Stimulated activated CD8-positive, alpha-beta memory T cell treated with anti-CD3 and anti-CD28 coated beads, Interleukin-7, amount 100 ng/mL, for 48 hours (primary cell): ENCODE results near the gene FARP2.
"Not testable (repeated sequence)": the region's sequence is repeated elsewhere in the genome, so short reads cannot be mapped to it uniquely, and the experiment has no call there.

Experiments
- DNase-seq, 2 donors: peaks; one replicate each; pipeline ENCODE4 v3.0.0-alpha.2; 2020; ENCODE audit warnings: low read depth in 1 of 2; ENCODE audit errors: extremely low read depth in 1 of 2

The FARP2 gene

DNA sequence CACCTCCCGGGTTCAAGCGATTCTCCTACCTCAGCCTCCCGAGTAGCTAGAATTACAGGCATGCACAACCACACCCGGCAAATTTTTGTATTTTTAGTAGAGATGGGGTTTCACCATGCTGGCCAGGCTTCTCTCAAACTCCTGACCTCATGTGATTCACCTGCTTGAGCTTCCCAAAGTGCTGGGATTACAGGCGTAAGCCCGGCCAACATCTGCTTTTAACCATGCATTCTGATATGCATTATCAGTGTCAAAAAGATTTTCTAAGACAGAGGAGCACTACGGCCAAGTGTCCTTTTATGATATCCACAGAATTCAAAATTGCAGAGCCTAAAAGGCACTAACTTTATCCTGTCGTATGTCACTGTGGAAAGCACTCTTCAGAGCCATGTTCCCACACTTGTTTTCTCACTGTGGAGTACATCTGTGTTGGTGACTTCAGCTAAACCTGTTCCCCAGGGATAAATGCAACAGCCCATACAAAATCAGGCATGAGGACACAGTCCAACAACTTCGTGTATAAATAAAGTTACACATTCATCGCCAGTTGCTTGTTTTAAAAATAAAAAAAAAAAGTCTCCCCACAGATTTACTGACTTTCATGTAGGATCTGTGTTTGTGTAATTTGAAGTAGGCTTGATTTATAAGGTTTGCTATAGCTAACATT, 95.9 kb downstream of the FARP2 start:
- no peak for DNase-seq

DNA sequence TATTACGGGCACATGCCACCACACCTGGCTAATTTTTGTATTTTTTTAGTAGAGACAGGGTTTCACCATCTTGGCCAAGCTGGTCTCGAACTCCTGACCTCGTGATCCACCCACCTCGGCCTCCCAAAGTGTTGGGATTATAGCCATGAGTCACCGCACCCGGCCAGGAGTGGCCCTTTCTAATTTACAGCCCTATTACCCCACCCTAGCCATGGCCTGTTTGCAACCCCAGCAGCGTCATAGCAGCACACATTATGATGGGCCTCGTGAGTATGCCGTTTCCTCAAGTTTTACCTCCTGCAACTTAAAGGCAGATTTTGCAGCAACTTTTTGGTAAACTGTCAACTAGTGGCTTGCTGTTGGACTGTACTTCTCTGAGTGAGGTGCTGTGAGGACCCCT, 97.8 kb downstream of the FARP2 start:
- DNase-seq: not testable (repeated sequence)

DNA sequence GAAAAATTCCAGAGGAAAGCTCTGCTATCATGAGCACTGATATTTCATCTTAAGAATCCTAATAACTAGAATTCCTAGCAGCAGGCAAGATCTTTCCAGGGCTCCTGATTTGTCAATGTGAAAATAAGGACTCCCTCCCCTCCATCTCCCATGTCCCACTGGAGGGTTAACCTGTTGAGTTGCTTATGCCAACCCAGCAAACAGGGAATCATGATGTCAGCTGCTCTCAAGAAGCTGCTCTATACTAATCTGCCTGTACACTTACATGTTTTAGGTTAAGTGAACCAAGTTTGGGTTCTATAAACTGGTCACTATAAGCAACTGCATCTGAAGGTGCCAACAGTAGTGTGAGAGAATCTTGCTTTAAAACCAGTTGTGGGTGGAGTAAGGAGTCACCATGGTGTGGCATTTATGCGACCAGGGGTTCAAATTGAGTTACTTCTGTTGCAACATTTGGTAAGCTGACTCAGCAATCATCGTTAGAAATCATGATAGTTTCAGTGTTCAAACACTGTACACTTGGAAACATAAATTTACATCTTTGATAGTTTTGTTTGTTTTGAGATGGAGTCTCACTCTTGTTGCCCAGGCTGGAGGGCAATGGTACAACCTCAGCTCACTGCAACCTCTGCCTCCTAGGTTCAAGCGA, 98.9 kb downstream of the FARP2 start:
- no peak for DNase-seq

DNA sequence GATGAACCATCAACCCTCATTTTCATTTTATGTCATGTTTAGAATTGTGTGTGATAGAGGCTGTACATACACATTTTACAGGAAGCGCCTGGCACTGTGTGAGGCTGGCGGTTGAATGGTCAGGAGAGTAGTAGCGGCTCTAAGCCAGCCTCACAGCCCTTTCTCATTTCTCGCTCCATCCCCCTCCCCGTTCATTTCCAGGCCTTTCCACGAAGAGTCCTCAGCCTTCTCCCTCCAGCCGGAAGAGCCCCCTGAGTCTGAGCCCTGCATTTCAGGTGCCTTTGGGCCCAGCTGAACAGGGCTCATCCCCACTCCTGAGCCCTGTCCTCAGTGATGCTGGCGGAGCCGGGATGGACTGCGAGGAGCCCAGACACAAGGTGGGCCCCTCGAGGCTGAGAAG, 100.5 kb downstream of the FARP2 start:
- DNase-seq: no peak

DNA sequence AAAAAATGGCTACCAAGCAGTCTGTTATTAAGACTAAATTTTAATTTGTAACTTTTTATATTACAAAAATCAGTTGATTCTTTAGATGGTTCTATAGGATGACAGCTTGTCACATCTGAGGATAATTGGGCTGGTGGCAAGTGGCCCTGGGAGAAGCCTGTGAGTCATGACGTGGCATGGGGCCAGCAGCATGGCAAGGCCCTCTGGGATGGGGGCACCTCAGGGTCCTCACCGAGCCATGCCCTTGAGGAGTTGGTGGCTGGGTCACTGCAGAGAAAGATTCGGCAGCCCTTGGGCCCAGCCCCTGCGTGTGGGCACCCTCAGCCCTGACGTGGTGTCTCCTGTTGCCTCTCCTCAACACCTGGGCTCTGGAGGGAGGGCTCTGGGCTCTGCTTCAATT, 102.6 kb downstream of the FARP2 start:
- no peak for DNase-seq

DNA sequence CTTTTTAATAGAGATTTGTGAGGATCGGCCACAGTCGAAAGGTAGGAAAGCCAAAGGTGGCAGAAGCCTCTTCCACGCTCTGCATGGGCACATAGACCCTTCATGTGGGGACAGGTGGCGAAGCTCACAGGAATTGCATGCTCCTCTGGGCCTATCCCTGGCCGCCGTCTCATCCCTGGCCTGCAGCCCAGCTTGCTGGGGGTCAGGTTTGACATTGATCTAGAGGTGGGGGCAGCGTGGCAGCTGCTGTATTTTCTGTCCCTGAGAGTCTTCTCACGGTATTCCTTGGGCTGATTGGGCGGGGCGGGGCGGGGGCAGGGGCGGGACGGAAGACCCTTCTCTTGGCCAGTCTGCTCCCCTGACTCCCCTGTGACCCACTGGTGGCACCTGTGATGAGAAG, 103.4 kb downstream of the FARP2 start:
- no peak for DNase-seq

DNA sequence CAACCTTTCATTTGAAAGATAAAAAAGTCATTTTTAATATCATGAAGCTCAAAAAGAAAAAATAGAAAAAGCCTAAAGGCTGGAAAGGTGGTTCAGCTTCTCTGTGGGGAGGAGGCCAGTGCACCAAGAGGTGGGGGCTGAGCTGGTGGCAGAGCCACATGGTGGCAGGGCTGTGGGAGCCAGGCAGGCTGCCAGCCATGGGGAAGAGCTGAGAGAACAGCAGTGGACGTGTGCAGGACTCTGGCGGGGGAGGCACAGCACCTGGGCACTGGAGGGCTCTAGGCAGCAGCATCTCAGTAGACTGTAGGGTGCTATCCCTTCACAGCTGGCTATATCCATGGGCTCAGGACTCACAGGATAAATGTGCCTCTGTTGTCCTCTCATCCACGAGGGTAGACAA, 104.5 kb downstream of the FARP2 start:
- DNase-seq: no peak

DNA sequence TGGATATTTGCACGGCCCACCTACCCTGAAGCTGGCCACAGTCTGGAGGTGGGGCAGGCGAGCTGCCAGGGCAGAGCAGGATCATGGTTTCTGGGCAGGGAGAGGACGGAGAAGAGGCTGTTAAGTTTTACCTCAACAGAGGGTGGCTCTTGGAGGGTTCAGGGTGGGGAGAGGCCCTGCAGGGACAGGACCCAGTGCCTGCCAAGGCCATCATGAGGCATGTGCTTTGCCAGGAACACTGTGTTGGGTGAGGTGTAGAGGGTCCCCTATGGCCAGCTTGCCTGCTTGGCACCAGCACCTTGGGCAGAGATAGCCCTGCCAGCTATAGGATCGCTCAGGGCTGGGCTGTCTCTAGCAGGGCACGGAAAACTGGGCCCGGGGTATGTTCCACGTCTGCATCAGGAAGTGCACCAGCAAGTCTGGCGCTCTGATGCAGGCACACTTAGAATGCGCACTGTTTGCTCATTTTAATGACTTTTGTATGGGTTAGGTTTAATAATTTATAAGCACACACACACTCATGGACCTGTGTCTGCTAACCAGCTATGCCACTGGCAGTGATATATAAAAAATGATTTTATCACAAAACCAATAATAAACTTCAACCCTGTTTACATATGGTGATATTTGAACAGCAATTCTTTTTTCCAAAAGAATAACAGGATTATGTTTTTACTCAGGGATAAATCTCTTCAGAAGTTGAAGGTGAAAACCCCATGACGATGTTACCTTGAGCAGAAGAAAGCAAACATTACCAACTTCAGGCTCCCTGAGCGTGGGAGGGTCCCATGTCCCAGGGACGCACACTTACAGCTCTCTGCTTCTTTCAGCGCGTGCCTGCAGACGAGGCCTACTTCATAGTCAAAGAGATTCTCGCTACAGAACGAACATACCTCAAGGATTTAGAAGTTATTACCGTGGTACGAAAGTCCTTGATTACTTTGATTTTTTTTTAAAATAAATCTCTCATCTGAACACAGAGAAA, 105.9 kb downstream of the FARP2 start:
- no peak for DNase-seq

DNA sequence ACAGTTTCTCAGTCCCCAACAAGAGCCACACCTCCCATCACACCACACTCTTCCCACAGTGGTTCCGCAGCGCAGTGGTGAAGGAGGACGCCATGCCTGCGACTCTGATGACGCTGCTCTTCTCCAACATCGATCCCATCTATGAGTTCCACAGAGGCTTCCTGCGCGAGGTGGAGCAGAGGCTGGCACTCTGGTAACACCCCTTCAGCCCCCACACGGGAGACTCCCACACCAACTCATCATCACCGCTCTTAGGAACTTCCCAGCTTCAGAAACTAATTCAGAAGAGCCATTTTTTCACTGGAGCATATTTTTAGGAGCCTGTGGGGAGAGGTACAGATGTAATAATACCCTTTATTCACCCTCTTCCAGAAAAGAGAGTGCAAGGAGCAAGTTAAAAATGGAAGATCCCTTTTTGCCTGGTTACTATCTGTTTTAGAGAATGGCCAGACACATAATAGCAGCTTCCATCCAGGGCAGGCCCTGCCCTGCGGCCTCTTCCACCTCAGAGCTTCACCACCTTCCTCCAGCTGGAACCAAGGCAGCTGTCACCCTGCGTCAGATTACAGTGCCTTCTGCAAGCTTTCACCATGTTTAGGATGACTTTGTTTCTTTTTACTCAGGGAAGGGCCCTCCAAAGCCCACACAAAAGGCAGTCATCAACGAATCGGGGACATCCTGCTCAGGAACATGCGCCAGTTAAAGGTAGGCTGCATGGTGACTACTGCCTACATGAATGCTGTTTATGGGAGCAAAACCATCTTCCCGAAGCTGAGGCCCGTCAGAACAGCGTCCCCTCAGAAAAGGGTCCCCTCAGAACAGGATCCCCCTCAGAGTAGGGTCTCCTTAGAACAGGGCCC, 107.4 kb downstream of the FARP2 start:
- no peak for DNase-seq

DNA sequence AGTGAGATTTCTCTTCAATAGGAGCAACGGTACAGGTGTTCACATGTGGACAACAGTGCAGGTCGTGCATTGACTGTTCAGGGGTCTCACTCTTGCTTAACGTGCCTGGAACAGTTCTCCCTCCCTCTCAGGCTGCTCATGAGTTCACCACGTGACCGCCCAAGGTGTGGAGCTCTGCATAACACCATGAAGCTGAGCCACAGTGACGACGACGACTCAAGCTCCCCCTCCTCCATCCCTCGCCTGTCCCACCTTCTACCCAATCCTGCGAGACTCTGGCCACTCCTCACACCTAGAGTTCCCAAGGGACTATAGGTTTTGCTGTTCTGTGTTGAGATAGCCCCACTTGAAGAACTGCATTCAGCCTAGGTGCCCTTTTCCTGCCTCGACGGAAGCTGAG, 109.5 kb downstream of the FARP2 start:
- DNase-seq: no peak

DNA sequence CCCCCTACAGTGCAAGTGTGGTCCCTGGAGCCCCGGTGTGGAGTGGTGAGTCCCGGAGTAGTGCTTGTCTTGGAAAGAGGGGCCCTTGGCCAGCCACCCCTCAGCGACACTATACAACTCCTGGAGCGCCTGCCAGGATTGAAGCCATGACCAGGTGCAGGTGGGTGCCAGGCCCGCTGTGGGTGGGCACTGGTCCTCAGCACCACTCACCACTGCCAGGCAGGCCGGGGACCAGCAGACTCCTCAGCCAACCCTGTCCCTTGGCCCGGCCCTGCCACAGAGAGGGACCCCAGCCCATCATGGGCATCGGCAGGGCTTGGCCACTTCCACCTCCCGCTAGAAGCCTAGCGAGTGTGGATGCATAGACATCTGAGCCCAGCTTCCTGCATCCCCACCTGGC, 110.1 kb downstream of the FARP2 start:
- no peak for DNase-seq

DNA sequence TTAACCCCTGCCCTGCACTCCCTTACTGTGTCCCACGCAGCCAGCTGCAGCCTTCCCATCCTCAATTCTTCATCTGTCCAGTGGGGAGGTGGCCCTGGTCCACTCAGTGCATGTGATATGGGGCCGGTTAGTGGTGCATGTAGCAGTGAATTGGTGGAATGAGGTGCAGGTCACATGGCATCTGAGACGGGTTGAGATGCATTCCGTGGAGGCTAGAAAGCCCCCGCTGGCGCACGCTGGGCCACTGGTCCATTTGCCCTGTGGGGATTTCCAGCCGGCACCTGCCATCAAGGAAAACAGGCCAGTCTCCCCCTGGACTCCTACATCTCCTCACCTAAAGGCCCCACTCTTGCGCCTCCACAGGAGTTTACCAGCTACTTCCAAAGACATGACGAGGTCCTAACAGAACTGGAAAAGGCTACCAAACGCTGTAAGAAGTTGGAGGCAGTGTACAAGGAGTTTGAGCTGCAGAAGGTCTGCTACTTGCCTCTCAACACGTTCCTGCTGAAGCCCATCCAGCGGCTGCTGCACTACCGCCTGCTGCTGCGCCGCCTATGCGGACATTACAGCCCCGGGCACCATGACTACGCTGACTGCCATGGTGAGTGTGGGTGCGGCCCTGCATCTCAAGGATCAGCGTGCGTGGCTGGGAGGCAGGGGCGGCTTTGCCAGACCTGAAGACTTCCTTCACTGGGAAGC, 111.8 kb downstream of the FARP2 start:
- no peak for DNase-seq

DNA sequence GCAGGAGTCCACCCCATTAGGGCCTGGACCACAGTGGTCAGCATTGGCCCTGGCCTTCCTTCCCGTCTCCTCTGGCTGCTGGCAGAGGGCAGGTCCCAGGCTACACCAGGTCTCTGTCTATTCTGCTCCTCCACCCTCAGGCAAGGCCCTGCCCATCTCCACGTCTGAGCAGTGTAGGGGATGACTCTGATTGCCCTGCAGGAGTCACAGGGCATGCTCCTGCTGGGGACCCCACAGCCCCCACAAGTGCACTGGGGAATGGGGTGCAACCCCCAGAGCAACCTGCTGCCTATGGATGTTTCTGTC, 112.3 kb downstream of the FARP2 start:
- no peak for DNase-seq

DNA sequence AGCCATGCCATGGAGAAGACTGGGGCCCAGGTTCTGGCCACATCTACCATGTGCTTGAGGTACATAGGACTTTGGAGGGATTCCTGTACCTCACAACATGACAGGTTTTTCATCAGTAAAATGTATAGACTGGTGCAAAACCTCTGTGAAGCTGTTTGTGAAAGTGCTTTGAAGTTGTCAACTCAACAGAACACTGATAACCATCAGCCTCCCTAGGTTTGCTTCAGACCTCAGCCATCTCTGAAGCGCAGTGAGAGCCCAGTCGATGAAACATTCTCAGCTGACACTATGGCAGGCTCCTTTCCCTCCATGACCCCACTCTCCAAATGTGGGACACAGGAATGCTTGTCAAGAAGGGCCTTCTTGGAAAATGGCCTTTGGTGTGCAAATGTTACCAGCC, 113.7 kb downstream of the FARP2 start:
- DNase-seq: no peak

DNA sequence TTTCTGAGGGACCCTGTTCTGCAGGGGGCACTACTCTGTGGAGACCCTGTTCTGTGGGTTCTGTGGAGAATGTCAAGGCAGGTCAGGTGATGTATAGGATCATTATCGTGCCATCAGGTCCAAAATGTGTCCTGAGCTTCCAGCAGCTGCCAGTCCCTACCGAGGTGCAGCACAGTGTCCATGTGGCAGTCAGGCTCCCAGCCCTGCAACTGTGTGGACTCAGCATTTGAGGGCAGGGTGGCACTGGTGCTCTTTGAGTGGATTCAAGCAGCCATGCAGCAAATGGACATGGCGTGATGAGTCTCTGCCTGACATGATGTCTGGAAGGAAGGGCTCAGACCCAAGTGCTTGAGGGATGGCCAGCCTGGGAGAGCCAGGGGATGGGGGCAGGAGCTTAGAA, 117.3 kb downstream of the FARP2 start:
- DNase-seq: no peak

DNA sequence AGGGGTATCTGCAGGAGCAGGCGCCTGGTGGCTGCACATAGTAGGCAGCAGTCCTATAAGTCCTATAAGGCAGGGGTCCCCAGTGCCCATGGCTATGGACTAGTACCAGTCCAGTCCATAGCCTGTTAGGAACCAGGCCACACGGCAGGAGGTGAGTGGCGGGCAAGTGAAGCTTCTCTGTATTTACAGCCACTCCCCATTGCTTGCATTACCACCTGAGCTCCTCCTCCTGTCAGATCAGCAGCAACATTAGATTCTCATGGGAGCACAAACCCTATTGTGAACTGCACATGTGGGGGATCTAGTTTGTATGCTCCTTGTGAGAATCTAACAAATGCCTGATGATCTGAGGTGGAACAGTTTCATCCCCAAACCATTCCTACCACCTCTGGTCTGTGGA, 119.2 kb downstream of the FARP2 start:
- DNase-seq: no peak

DNA sequence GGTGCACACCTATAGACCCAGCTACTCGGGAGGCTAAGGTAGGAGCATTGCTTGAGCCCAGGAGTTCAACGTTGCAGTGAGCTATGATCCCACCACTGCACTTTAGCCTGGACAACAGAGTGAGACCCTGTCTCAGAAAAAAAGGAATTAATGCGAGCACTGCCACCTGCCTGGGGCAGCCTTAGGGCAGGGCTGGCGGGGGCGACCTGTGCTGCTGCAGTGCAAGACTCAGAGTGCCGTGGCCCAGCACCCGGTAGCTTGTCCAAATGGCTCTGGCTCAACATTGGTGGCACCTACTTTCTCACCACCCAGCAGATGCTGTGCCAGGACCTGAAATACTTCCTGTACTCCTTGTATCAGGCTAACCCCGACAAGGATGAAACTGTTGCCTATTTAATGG, 122.1 kb downstream of the FARP2 start:
- DNase-seq: no peak

DNA sequence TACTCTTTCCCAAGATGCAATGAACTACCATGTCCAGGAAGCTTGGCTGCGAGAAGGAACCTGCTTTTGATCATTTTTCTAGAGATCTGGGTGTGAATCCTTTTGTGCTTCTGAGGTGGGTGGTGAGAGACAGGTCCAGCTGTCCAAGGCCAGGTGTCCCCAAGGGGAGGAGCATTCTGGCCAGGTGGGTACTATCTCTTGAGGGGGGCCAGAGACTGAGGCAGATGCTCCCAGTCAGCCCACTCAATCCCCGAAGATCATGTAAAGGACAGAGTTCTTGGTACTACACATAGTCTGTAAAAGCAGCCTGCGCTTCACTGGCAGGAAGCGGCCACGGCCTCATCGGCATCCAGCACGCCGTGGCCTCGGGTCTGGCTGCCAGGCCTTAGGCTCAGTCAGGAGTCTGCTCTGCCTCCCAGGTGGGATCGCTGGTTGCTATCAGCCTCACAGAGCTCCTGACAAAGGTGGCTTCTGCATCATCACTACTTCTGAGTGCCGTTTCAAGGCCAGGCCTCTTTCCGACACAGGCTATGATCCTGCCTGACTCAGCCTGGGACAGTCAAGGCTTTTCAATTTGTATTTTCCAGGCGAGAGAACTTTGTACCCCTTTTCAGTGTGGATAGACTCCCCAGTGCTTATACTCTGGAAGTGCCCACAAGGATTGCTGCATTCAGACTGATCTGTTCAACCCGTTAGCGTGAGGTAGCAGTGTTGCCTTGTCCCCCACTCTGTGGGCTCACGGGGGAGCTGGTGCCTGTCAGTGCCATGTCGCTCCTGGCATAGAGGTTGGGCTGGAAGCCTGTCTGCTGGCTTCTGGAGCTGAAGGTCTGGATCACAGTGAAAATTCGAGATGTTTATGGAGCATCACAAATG, 123.2 kb downstream of the FARP2 start:
- DNase-seq: no peak

DNA sequence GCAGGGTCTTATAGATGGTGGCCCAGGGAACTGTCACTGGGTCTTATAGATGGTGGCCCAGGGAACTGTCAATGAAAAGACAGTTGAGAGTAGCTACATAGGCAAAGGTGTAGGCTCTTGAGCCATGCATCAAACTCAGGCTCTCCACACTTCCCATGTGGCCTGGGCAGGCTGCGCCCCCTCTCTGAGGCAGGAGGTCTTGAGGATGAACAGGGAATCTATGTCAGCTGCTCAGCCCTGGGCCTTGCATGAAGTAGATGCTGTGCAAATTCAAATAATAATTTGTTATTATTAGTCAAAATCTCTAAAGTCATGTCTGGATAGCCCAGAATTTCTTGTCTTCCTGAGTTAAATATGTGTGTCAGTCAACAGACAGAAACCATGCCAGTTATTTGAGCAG, 125.6 kb downstream of the FARP2 start:
- DNase-seq: no peak
